Measurements from ENCODE around the gene NMNAT1.
"Not testable (repeated sequence)": the region's sequence is repeated elsewhere in the genome, so short reads cannot be mapped to it uniquely, and the experiment has no call there.

NMNAT1 gene

GRCh38 chr1:10019561-10019960 lies 76.3 kb downstream of the NMNAT1 start:
- no peak for DNase-seq (ENCODE audit: low read depth, low spot score)

DNA sequence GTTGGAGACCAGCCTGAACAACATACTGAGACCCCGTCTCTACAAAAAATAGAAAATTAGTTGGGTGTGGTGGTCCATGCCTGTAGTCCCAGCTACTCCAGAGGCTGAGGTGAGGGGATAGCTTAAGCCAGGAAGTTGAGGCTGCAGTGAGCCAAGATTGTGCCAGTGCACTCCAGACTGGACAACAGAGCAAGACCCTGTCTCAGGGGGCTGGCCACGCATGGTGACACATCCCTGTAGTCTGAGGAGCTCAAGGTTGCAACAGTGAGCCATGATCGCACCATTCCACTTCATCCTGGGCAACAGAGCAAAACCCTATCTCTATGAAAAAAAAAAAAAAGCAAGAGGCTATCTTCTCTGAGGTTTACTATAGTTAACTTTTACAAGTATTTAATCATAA lies 76.8 kb downstream of the NMNAT1 start:
- DNase-seq (ENCODE audit: low read depth, low spot score) = no peak

DNA sequence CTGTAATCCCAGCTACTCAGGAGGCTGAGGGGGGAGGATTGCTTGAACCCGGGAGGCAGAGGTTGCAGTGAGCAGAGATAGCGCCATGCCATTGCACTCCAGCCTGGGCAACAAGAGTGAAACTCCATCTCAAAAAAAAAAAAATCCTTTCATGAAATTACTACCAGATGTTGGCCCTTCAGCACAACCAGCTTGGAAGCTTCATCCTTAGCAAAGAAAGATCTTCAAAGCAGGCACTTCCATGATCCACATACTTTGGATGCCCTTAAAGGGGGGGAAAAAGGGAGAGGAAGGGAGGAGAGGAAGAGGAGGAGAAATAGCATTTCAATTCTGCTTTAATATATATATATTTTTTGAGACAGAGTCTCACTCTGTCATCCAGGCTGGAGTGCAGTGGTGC lies 77.4 kb downstream of the NMNAT1 start:
- not testable (repeated sequence) for DNase-seq (ENCODE audit: low read depth, low spot score)

GRCh38 chr1:10021992-10022391 lies 78.7 kb downstream of the NMNAT1 start:
- not testable (repeated sequence) for DNase-seq (ENCODE audit: low read depth, low spot score)

GRCh38 chr1:10022656-10023055 lies 79.4 kb downstream of the NMNAT1 start:
- DNase-seq (ENCODE audit: low read depth, low spot score) = no peak

DNA sequence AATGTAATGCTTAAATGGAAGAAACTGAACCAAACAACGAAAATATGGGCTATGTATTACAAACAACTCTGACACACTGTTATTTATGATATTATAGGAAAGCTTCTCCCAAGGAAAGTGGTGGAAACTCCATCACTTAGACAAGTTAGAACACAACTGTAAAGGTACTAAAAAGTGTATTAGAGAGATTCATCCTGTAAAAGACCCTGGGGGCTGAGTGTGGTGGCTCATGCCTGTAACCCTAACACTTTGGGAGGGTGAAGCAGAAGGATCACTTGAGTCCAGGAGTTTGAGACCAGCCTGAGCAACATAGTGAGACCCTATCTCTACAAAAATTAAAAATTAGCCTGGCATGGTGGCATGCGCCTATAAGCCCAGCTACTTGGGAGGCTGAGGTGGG lies 82.1 kb downstream of the NMNAT1 start:
- DNase-seq (ENCODE audit: low read depth, low spot score) = no peak

DNA sequence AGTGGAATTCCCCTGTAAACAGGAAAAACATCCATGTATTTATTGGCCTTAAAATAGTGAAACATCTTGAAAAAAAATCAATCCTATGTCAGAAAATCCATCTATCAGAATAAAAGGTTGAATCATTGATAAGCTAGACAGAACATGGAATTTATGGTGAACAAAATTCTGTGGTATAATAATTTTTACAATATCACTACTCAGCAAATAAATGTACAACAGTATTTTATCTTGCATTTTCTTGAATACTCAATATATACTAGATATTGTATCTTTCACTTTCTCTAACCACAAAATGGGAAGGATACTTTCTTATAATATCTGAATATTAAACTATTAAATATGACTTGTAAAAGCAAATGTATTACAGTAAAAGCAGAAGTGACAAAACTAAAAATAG lies 83.8 kb downstream of the NMNAT1 start:
- DNase-seq (ENCODE audit: low read depth, low spot score) = no peak

- not testable (repeated sequence) for DNase-seq (ENCODE audit: low read depth, low spot score)
Observed at GRCh38 chr1:10028956-10029500, 85.8 kb downstream of the NMNAT1 start.

GRCh38 chr1:10031461-10031860 lies 88.2 kb downstream of the NMNAT1 start:
- no peak for DNase-seq (ENCODE audit: low read depth, low spot score)

DNA sequence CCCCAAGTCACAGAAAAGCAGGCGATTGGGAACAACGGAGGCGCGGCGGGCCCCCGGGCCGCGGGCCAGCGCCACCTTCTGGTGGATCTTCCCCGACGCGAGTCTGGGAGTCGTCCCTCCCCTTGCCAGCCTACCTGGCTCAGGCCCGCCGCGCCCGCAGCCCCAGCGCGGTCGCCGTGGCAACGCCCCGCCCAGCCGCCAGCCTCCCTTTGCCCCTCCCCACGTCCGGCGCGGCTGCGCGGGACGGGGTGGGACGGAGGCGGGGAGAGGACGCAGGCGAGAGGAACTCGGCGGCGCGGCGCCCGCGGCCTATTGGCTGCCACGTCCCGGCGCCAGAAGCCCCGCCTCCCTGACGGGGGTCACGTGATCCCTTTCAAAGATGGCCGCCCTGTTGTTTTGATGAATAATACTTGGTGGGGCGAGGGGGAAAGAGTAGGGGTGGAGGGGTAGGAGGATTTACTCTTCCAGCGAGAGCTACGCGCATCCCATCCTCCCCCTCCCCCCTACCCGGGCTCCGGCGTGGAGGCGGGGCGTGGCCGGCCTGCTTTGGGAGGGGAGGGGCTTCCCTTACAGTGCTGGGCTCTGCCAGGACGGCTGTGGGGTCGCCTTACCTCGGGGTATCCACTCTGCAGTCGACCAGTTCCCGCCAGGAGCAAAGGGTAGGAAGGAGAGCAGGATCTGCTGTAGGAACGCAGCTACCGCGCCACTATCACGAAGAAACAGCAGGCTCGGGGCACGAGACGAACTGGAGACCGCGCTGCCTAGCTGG lies 89.5 kb downstream of the NMNAT1 start, which contains the start of gene UBE4B:
TSS of gene UBE4B (plus strand) at position 369 of the 769 bp plus-strand sequence. CDS start 713 bp downstream, outside the sequence.
- peak; percentile 88 for DNase-seq (ENCODE audit: low read depth, low spot score)

GRCh38 chr1:10033359-10033845 lies 90.1 kb downstream of the NMNAT1 start:
- no peak for DNase-seq (ENCODE audit: low read depth, low spot score)

Measured in iPS DF 19.7 (cell line).